ENCODE results near the gene TPH1.

- TF ChIP-seq CTCF (IDR thresholded peaks at IDR 0.05) (no peak), POLR2A (IDR thresholded peaks at IDR 0.05) (no peak)
These were observed 45.3 kb downstream of the TPH1 start for GRCh38 chr11:18000760-18001159.

Data from esophagus squamous epithelium (tissue), 4 donors.